ENCODE measurements around the gene CLEC16A. TPM values are rescaled to one million over a fixed set of nuclear protein-coding genes. Genes with fewer than 3 reads are reported as not detected.

CLEC16A gene
- total RNA-seq, 1 donor from 2014 or later, result 34.6 TPM

- peaks cover 53% of the 10 kb centered on the region for H3K36me3 ChIP-seq
- no peaks in the 10 kb centered on the region for H3K27me3 ChIP-seq (ENCODE audit: low read depth)
- intact Hi-C loops (cut with DNase I), result no loop called here
- no peak for TF ChIP-seq CTCF (IDR thresholded peaks at IDR 0.05)
- no peak overlapping the region for H3K4me3 ChIP-seq
- no peaks in the 10 kb centered on the region for H3K4me1 ChIP-seq
- DNase-seq (no peak), ATAC-seq (no peak)
- no peaks in the 10 kb centered on the region for H3K9me3 ChIP-seq
- H3K27ac ChIP-seq, result no peak overlapping the region
Measured at GRCh38 chr16:11004973-11005610, 60.7 kb downstream of the CLEC16A start.

DNA sequence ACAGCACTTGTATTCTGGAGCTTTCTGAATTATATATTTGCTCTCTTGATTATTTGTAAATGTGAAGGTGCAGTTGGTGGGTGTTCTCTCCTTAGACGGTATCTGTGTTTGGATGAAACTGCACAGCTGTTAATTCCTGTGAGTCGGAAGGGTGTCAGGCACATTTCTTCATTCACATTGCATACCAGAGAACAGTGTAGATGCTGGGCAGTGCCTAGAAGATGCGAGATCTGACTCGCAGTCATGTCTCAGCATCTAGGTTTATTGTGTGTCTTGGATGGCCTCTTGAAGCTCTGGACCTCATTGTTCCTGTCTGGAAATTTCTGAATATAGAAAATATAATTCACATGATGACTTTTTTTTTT, 61.2 kb downstream of the CLEC16A start:
- Histone ChIP-seq H3K36me3 (peaks cover 48% of the 10 kb centered on the region), H3K4me3 (no peak overlapping the region), H3K4me1 (no peaks in the 10 kb centered on the region), H3K27ac (no peak overlapping the region), H3K27me3 (ENCODE audit: low read depth) (no peaks in the 10 kb centered on the region), H3K9me3 (no peaks in the 10 kb centered on the region)
- ATAC-seq, result no peak
- intact Hi-C loops (cut with DNase I), result no loop called here
- DNase-seq, result no peak
- TF ChIP-seq CTCF (IDR thresholded peaks at IDR 0.05), result no peak

GRCh38 chr16:11006656-11007055, 62.3 kb downstream of the CLEC16A start:
- Histone ChIP-seq H3K36me3 (peaks cover 50% of the 10 kb centered on the region), H3K9me3 (no peaks in the 10 kb centered on the region), H3K27me3 (ENCODE audit: low read depth) (no peaks in the 10 kb centered on the region), H3K4me1 (no peaks in the 10 kb centered on the region), H3K4me3 (no peak overlapping the region), H3K27ac (no peak overlapping the region)
- no peak for ATAC-seq
- no peak for DNase-seq
- intact Hi-C loops (cut with DNase I), result no loop called here
- no peak for TF ChIP-seq CTCF (IDR thresholded peaks at IDR 0.05)

DNA sequence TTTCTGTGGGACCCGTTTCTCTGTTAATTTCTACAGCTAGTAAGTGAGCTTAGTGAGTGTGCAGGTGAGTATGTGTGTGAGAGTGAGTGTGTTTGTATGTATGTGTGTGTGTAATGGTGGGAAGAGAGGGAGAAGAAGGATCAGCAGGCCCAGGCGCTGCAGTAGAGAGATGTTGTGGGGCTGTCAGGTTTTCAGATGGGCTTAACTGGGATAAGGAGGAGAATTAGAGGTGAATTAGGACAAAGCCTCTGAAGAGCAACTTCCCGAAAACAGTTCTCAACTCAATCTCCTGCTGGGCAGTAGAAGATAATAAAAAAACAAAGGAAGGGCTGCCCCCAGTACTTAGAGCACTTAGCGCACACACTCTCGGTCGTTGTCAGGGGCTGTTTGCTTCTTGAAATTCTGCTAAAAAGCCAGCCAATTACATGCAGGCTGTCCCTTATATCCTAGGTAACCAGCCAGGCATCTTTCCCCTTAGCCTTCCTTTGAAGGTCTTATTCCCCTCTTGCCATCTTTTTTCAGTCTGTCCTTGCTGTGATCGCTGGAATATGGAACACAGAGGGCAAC, 63.4 kb downstream of the CLEC16A start:
- Histone ChIP-seq H3K9me3 (no peaks in the 10 kb centered on the region), H3K36me3 (peaks cover 45% of the 10 kb centered on the region), H3K4me3 (no peak overlapping the region), H3K27ac (no peak overlapping the region), H3K4me1 (no peaks in the 10 kb centered on the region), H3K27me3 (ENCODE audit: low read depth) (no peaks in the 10 kb centered on the region)
- DNase-seq, result no peak
- no peak for TF ChIP-seq CTCF (IDR thresholded peaks at IDR 0.05)
- no peak for ATAC-seq
- intact Hi-C loops (cut with DNase I), result no loop called here

DNA sequence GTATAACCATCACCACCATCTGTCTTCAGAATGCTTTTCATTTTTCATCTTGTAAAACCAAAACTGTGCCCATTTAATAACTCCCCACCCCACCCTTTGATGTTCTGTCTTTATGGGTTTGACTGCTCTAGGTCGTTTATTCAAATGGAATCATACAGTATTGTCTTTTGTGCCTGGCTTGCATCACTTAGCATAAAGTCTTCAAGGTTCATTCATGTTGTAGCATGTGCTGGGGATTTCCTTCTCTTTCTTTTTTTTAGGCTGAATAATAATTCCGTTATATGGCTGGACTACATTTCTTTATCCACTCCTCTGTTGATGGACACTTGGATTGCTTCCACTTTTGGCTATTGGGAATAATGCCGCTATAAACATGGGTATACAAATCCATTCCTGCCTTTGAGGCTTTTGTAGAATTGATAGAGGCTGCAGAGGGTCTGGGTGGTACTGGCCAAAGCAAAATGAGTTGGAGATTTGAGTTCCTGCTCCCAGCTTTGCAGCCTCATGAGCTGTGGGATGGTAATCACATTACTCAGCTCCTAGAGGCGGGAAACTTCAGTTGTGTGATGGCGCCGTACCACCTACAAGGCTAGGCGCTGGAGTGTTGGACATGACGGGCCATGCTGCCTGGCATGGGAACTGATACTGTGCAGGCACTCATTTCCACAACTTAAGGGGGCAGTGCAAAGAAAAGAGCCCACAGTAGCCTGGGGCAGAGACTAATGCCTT, 64.8 kb downstream of the CLEC16A start:
- Histone ChIP-seq H3K36me3 (peaks cover 31% of the 10 kb centered on the region), H3K27me3 (ENCODE audit: low read depth) (no peaks in the 10 kb centered on the region), H3K4me3 (no peak overlapping the region), H3K4me1 (no peaks in the 10 kb centered on the region), H3K9me3 (no peaks in the 10 kb centered on the region), H3K27ac (no peak overlapping the region)
- ATAC-seq (no peak), DNase-seq (no peak)
- intact Hi-C loops (cut with DNase I), result no loop called here
- no peak for TF ChIP-seq CTCF (IDR thresholded peaks at IDR 0.05)

Measured in lower lobe of right lung (tissue), 2 donors.